WTC11 (cell line): ENCODE data around the gene PAK3. TPM values are rescaled to one million over a fixed set of nuclear protein-coding genes. Genes with fewer than 3 reads are reported as not detected.

ENCODE experiments used
- ATAC-seq: fragments of 200-7000 bp; cut with Tn5 transposase; 2 replicates; pipeline ENCODE4 v1.10.0; 2021; ENCODE audit warnings: mild to moderate bottlenecking, moderate library complexity
- CTCF ChIA-PET: fragments of 300-600 bp; sonication (Branson Sonifier 250); formaldehyde crosslinking; loops from one replicate; lab custom pipeline; 2021; ENCODE audit warnings: antibody characterized with exemption; lab: Charles Lee
- POLR2A ChIA-PET: fragments of 350-600 bp; sonication (Branson Sonifier 250); formaldehyde crosslinking; loops from one replicate; lab custom pipeline; 2021; ENCODE audit warnings: antibody characterized with exemption; lab: Charles Lee
- DNase-seq: peaks from one replicate; pipeline ENCODE4 v3.0.0; 2021; ENCODE audit warnings: low spot score
- H3K27ac Mint-ChIP-seq: 2 replicates; pipeline ENCODE4 v1.8.0; 2021; ENCODE audit warnings: mixed read lengths
- H3K27me3 Mint-ChIP-seq: 2 replicates; pipeline ENCODE4 v1.8.0; 2021; ENCODE audit warnings: low read depth, mild to moderate bottlenecking, moderate library complexity, mixed read lengths
- H3K36me3 Mint-ChIP-seq: 2 replicates; pipeline ENCODE4 v1.8.0; 2021; ENCODE audit warnings: mixed read lengths
- H3K4me1 Mint-ChIP-seq: 2 replicates; pipeline ENCODE4 v1.8.0; 2022; ENCODE audit warnings: mixed read lengths
- H3K4me3 Mint-ChIP-seq: 2 replicates; pipeline ENCODE4 v1.8.0; 2021; ENCODE audit warnings: mild to moderate bottlenecking, moderate library complexity, mixed read lengths
- H3K9me3 Mint-ChIP-seq: 2 replicates; pipeline ENCODE4 v1.8.0; 2021; ENCODE audit warnings: mixed read lengths
- AR ChIP-seq: fragments of 250-450 bp; sonication (Bioruptor Pico); IDR thresholded peaks from 2 replicates; pipeline ENCODE4 v1.9.0; 2021; ENCODE audit warnings: mild to moderate bottlenecking
- ATF6 ChIP-seq: sonication (generic); formaldehyde crosslinking; IDR thresholded peaks from 2 replicates; pipeline ENCODE4 v1.8.1; 2023; ENCODE audit warnings: mild to moderate bottlenecking, missing genetic modification reagents
- E2F5 ChIP-seq: sonication (generic); formaldehyde crosslinking; IDR thresholded peaks from 2 replicates; pipeline ENCODE4 v1.8.1; 2022; ENCODE audit warnings: mild to moderate bottlenecking, moderate library complexity, missing genetic modification reagents
- EMX1 ChIP-seq: fragments of 250-450 bp; sonication (Bioruptor Pico); IDR thresholded peaks from 2 replicates; pipeline ENCODE4 v1.8.0; 2021; ENCODE audit warnings: mild to moderate bottlenecking
- ESRRA ChIP-seq: sonication (generic); formaldehyde crosslinking; IDR thresholded peaks from 2 replicates; pipeline ENCODE4 v1.8.1; 2022; ENCODE audit warnings: mild to moderate bottlenecking, missing genetic modification reagents, borderline replicate concordance
- GABPB1 ChIP-seq: sonication (generic); formaldehyde crosslinking; IDR thresholded peaks from 2 replicates; pipeline ENCODE4 v1.8.1; 2023; ENCODE audit warnings: mild to moderate bottlenecking, missing genetic modification reagents
- GRHL2 ChIP-seq: fragments of 250-450 bp; sonication (Bioruptor Pico); IDR thresholded peaks from 2 replicates; pipeline ENCODE4 v1.8.0; 2022; ENCODE audit warnings: mild to moderate bottlenecking, moderate library complexity; ENCODE audit not compliant: insufficient replicate concordance, severe bottlenecking
- HMGA2 ChIP-seq: fragments of 250-450 bp; sonication (Bioruptor Pico); IDR thresholded peaks from 2 replicates; pipeline ENCODE4 v1.4.0; 2021; ENCODE audit warnings: mild to moderate bottlenecking, moderate library complexity
- IRF1 ChIP-seq: sonication (generic); formaldehyde crosslinking; IDR thresholded peaks from 2 replicates; pipeline ENCODE4 v1.8.0; 2023; ENCODE audit warnings: missing genetic modification reagents
- NFE2L1 ChIP-seq: sonication (generic); formaldehyde crosslinking; IDR thresholded peaks from 2 replicates; pipeline ENCODE4 v1.8.1; 2023; ENCODE audit warnings: missing genetic modification reagents
- NR1H2 ChIP-seq: sonication (generic); formaldehyde crosslinking; IDR thresholded peaks from 2 replicates; pipeline ENCODE4 v1.9.0; 2021; ENCODE audit warnings: mild to moderate bottlenecking, moderate library complexity, missing genetic modification reagents
- NR2C2 ChIP-seq: sonication (generic); formaldehyde crosslinking; IDR thresholded peaks from 2 replicates; pipeline ENCODE4 v1.8.0; 2022; ENCODE audit warnings: mild to moderate bottlenecking, missing genetic modification reagents
- RELA ChIP-seq: sonication (generic); formaldehyde crosslinking; IDR thresholded peaks from 2 replicates; pipeline ENCODE4 v1.8.1; 2022; ENCODE audit warnings: missing genetic modification reagents, mild to moderate bottlenecking, borderline replicate concordance
- SMAD3 ChIP-seq: sonication (generic); formaldehyde crosslinking; IDR thresholded peaks from 2 replicates; pipeline ENCODE4 v1.8.0; 2022; ENCODE audit warnings: missing genetic modification reagents, mild to moderate bottlenecking, borderline replicate concordance
- SP1 ChIP-seq: sonication (generic); formaldehyde crosslinking; conservative IDR thresholded peaks from 2 replicates; pipeline ENCODE4 v1.8.1; 2022; ENCODE audit warnings: missing genetic modification reagents
- STAT6 ChIP-seq: sonication (generic); formaldehyde crosslinking; conservative IDR thresholded peaks from 2 replicates; pipeline ENCODE4 v1.8.1; 2023; ENCODE audit warnings: mild to moderate bottlenecking, low read depth, missing genetic modification reagents, moderate library complexity
- USF2 ChIP-seq: sonication (generic); formaldehyde crosslinking; IDR thresholded peaks from 2 replicates; pipeline ENCODE4 v1.8.1; 2023; ENCODE audit warnings: mild to moderate bottlenecking, missing genetic modification reagents, moderate library complexity
- ZNF263 ChIP-seq: sonication (generic); formaldehyde crosslinking; IDR thresholded peaks from 2 replicates; pipeline ENCODE4 v1.8.1; 2022; ENCODE audit warnings: low read depth, mild to moderate bottlenecking, moderate library complexity, missing genetic modification reagents
- ZNF317 ChIP-seq: sonication (generic); formaldehyde crosslinking; IDR thresholded peaks from 2 replicates; pipeline ENCODE4 v1.8.1; 2023; ENCODE audit warnings: low read depth, mild to moderate bottlenecking, moderate library complexity, missing genetic modification reagents, borderline replicate concordance
- ZSCAN18 ChIP-seq: fragments of 250-450 bp; sonication (Bioruptor Pico); IDR thresholded peaks from 2 replicates; pipeline ENCODE4 v2.1.2; 2022; ENCODE audit warnings: mild to moderate bottlenecking, moderate library complexity
- total RNA-seq: library from RNA; stranded (reverse); gene quantifications from 3 replicates; pipeline ENCODE4 v1.2.3, GENCODE V29; 2021

The PAK3 gene
- total RNA-seq, 1 experiment from 2014 or later = 5.1 TPM

GRCh38 chrX:111200327-111200726, 104.3 kb downstream of the PAK3 start (continued):
- no peak for TF ChIP-seq NR1H2 (CRISPR knock-in tag)
- no peak for TF ChIP-seq USF2
- TF ChIP-seq ZNF317 (CRISPR knock-in tag) = no peak
- TF ChIP-seq HMGA2 (CRISPR knock-in tag) = no peak
- no peak for TF ChIP-seq RELA
- no peak for TF ChIP-seq GRHL2

GRCh38 chrX:111207851-111208250, 111.9 kb downstream of the PAK3 start:
- ChIA-PET CTCF (no interaction called here), POLR2A (no interaction called here)
- Mint-ChIP-seq H3K36me3 (no peaks in the 10 kb centered on the region), H3K4me1 (no peaks in the 10 kb centered on the region), H3K9me3 (no peaks in the 10 kb centered on the region), H3K27me3 (no peaks in the 10 kb centered on the region), H3K4me3 (no peak overlapping the region), H3K27ac (no peak overlapping the region)
- DNase-seq (no peak), ATAC-seq (no peak)
- TF ChIP-seq GABPB1 (CRISPR knock-in tag) = no peak
- no peak for TF ChIP-seq SMAD3 (CRISPR knock-in tag)
- TF ChIP-seq ZSCAN18 = no peak
- TF ChIP-seq AR (CRISPR knock-in tag) = no peak
- TF ChIP-seq NFE2L1 (CRISPR knock-in tag) = no peak
- TF ChIP-seq SP1 = no peak
- no peak for TF ChIP-seq ATF6 (CRISPR knock-in tag)
- TF ChIP-seq IRF1 = no peak
- TF ChIP-seq ESRRA (CRISPR knock-in tag) = no peak
- no peak for TF ChIP-seq ZNF263 (CRISPR knock-in tag)
- TF ChIP-seq E2F5 (CRISPR knock-in tag) = no peak
- no peak for TF ChIP-seq STAT6 (CRISPR knock-in tag)
- TF ChIP-seq EMX1 (CRISPR knock-in tag) = no peak
- no peak for TF ChIP-seq NR2C2 (CRISPR knock-in tag)
